K562 (cell line): ENCODE measurements around the gene TMC8. TPM values are rescaled to one million over a fixed set of nuclear protein-coding genes. Genes with fewer than 3 reads are reported as not detected.
A peak's percentile ranks its signal among the peaks of the same experiment; 100 is the strongest.

Experiments used
- ESRRA ChIP-seq: fragments of 450-650 bp; IDR thresholded peaks from 2 replicates; pipeline ENCODE4 v1.6.1; 2014; ENCODE audit warnings: low read depth, mild to moderate bottlenecking, moderate library complexity, borderline replicate concordance
- GTF2E2 ChIP-seq: fragments of 200-800 bp; sonication (Bioruptor generic); IDR thresholded peaks from 2 replicates; pipeline ENCODE4 v1.6.1; 2016; ENCODE audit warnings: missing genetic modification characterization, missing compliant biosample characterization
- JUND ChIP-seq, 2 experiments: IDR thresholded peaks; 2 replicates in 1 of 2; 3 replicates in 1 of 2; pipeline ENCODE4 v1.6.1; 2011; ENCODE audit warnings: borderline replicate concordance in 2 of 2, low read depth in 2 of 2, low read length in 2 of 2, improper control_type of control experiment in 1 of 2, missing biosample characterization in 1 of 2, missing genetic modification characterization in 1 of 2, missing genetic modification reagents in 1 of 2
- PRMT5 ChIP-seq: sonication (generic); formaldehyde crosslinking; IDR thresholded peaks from 2 replicates; pipeline ENCODE4 v1.5.0; 2020; ENCODE audit warnings: missing genetic modification reagents
- RBM14 ChIP-seq: fragments of 200-400 bp; formaldehyde crosslinking; IDR thresholded peaks from 2 replicates; pipeline ENCODE4 v1.6.1; 2018; ENCODE audit warnings: low read depth, mild to moderate bottlenecking, low read length, moderate library complexity, borderline replicate concordance; ENCODE audit not compliant: insufficient read depth
- SMARCB1 ChIP-seq: IDR thresholded peaks from 2 replicates; pipeline ENCODE4 v1.6.1; 2011; ENCODE audit warnings: improper control_type of control experiment, low read depth; ENCODE audit not compliant: insufficient read length
- ZC3H4 ChIP-seq: sonication (generic); formaldehyde crosslinking; IDR thresholded peaks from 2 replicates; pipeline ENCODE4 v1.9.0; 2021; ENCODE audit warnings: missing genetic modification reagents, borderline replicate concordance
- ZEB2 ChIP-seq: fragments of 450-650 bp; IDR thresholded peaks from 2 replicates; pipeline ENCODE4 v1.6.1; 2016
- ZNF24 ChIP-seq: fragments of 450-650 bp; IDR thresholded peaks from 2 replicates; pipeline ENCODE4 v1.6.1; 2016
- ZNF263 ChIP-seq: sonication (generic); formaldehyde crosslinking; IDR thresholded peaks from 2 replicates; pipeline ENCODE4 v1.8.0; 2022; ENCODE audit warnings: mild to moderate bottlenecking, missing genetic modification reagents, borderline replicate concordance
- ZNF644 ChIP-seq: fragments of 200-800 bp; sonication (Bioruptor generic); IDR thresholded peaks from 2 replicates; pipeline ENCODE4 v1.6.1; 2016; ENCODE audit warnings: low read depth, missing genetic modification characterization, missing compliant biosample characterization
- ZNF77 ChIP-seq: fragments of 250-450 bp; sonication (Bioruptor Pico); IDR thresholded peaks from 2 replicates; pipeline ENCODE4 v1.5.0; 2020
- ZSCAN32 ChIP-seq: fragments of 450-650 bp; formaldehyde crosslinking; IDR thresholded peaks from 2 replicates; pipeline ENCODE4 v1.4.0; 2020; ENCODE audit warnings: mild to moderate bottlenecking, moderate library complexity
- polyA plus RNA-seq, 8 experiments: library from polyadenylated mRNA; depleted of rRNA in 4 of 8; stranded (reverse) in 5 of 8; unstranded in 3 of 8; fragments of >200 nt; fragmentation: Nextera tagmentation in 2 of 8; fragmentation: Illumina TruSeq in 1 of 8; extraction: Ambion mirVana in 2 of 8; extraction: Trizol in 1 of 8; gene quantifications; 2 replicates each; pipeline versions ENCODE4 v1.2.1 to v1.2.3, GENCODE V29; 2011 to 2014; ENCODE audit warnings: inconsistent platforms in 1 of 8, missing spikeins in 1 of 8
- total RNA-seq, 7 experiments: library from RNA; depleted of rRNA in 6 of 7; stranded (reverse); fragments of >200 nt in 6 of 7; fragmentation: Illumina TruSeq in 2 of 7; extraction: Trizol in 2 of 7; gene quantifications; 2 replicates each; pipeline versions ENCODE4 v1.2.1 to v1.2.3, GENCODE V29; 2011 to 2021; ENCODE audit warnings: low replicate concordance in 1 of 7
- TF ChIP-seq, protein P1 (sequence below): sonication (generic); formaldehyde crosslinking; IDR thresholded peaks from 2 replicates; pipeline ENCODE4 v1.8.1; 2023; ENCODE audit warnings: mild to moderate bottlenecking, missing genetic modification reagents, moderate library complexity
- TF ChIP-seq, protein P2 (sequence below): IDR thresholded peaks from 2 replicates; pipeline ENCODE4 v1.6.1; 2011; ENCODE audit not compliant: insufficient read length; ENCODE audit errors: extremely low read depth
- TF ChIP-seq, protein P3 (sequence below): sonication (generic); formaldehyde crosslinking; IDR thresholded peaks from 2 replicates; pipeline ENCODE4 v1.4.0; 2020; ENCODE audit warnings: mild to moderate bottlenecking, missing genetic modification reagents
- TF ChIP-seq, protein P4 (sequence below): IDR thresholded peaks from 2 replicates; pipeline ENCODE4 v1.6.1; 2014; ENCODE audit warnings: antibody characterized with exemption
- TF ChIP-seq, protein P5 (sequence below): fragments of 250-450 bp; sonication (Bioruptor Pico); IDR thresholded peaks from 2 replicates; pipeline ENCODE4 v1.4.0; 2020; ENCODE audit warnings: borderline replicate concordance

TMC8 gene
- total and polyA plus RNA-seq, 9 of the 15 experiments (the other 6 are each of a cell fraction or from before 2014, with no cell fraction given), result 0.13 to 10.9 (median 2.8) TPM

DNA sequence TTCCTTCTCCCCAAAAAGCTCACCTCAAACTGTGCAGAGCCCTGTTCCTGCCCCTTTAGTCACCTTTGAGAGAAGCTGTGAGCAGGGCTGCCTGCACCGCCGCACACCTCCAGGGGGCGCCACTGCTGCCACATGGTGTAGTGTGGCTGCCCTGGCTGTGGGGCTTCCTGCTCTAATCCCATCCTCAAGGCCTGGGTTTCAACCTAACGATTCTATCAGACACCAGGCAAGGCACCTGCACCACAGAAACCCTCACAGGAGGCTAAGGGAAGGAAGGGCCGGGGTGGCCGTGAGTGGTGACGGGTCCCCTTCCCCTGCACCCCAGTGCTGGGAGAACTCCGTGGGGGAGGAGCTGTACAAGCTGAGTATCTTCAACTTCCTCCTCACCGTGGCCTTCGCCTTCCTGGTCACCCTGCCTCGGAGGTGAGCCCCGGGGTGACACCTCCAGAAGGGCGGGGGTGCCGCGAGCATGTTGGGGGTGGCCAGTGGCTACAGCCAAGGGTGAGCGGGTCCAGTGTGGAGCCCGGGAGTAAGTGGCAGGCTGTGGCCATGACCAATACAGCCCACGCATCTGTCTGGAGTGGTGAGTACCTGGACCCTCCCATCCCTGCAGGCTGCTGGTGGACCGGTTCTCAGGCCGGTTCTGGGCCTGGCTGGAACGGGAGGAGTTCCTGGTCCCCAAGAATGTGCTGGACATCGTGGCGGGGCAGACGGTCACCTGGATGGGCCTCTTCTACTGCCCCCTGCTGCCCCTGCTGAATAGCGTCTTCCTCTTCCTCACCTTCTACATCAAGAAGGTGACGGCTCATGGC, 7.0 kb downstream of the TMC8 start (continued):
- TF ChIP-seq, protein P1, sequence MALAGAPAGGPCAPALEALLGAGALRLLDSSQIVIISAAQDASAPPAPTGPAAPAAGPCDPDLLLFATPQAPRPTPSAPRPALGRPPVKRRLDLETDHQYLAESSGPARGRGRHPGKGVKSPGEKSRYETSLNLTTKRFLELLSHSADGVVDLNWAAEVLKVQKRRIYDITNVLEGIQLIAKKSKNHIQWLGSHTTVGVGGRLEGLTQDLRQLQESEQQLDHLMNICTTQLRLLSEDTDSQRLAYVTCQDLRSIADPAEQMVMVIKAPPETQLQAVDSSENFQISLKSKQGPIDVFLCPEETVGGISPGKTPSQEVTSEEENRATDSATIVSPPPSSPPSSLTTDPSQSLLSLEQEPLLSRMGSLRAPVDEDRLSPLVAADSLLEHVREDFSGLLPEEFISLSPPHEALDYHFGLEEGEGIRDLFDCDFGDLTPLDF (CRISPR knock-in tag), result no peak
- TF ChIP-seq ESRRA (peak; percentile 25), ZEB2 (peak; percentile 96), ZNF644 (no peak), ZNF24 (peak; percentile 80; the same call in 1 of the 2 replicates), ZNF263 (CRISPR knock-in tag) (no peak; the same call in 1 of the 2 replicates), SMARCB1 (no peak), PRMT5 (no peak), ZSCAN32 (CRISPR knock-in tag) (no peak), GTF2E2 (tag) (no peak), JUND (IDR thresholded peaks at IDR 0.05; ENCODE audit: borderline replicate concordance, low read depth, low read length) (peak; percentile 28; the same call in 1 of the 2 replicates), JUND (tag; IDR thresholded peaks at IDR 0.05; ENCODE audit: borderline replicate concordance, low read depth, low read length) (no peak; the same call in 2 of the 3 replicates), ZC3H4 (CRISPR knock-in tag) (no peak), RBM14 (no peak), ZNF77 (no peak)
- TF ChIP-seq, protein P2, sequence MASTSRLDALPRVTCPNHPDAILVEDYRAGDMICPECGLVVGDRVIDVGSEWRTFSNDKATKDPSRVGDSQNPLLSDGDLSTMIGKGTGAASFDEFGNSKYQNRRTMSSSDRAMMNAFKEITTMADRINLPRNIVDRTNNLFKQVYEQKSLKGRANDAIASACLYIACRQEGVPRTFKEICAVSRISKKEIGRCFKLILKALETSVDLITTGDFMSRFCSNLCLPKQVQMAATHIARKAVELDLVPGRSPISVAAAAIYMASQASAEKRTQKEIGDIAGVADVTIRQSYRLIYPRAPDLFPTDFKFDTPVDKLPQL, result no peak
- TF ChIP-seq, protein P3, sequence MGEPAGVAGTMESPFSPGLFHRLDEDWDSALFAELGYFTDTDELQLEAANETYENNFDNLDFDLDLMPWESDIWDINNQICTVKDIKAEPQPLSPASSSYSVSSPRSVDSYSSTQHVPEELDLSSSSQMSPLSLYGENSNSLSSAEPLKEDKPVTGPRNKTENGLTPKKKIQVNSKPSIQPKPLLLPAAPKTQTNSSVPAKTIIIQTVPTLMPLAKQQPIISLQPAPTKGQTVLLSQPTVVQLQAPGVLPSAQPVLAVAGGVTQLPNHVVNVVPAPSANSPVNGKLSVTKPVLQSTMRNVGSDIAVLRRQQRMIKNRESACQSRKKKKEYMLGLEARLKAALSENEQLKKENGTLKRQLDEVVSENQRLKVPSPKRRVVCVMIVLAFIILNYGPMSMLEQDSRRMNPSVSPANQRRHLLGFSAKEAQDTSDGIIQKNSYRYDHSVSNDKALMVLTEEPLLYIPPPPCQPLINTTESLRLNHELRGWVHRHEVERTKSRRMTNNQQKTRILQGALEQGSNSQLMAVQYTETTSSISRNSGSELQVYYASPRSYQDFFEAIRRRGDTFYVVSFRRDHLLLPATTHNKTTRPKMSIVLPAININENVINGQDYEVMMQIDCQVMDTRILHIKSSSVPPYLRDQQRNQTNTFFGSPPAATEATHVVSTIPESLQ (CRISPR knock-in tag), result peak; percentile 70; the same call in 1 of the 2 replicates
- TF ChIP-seq, protein P4, sequence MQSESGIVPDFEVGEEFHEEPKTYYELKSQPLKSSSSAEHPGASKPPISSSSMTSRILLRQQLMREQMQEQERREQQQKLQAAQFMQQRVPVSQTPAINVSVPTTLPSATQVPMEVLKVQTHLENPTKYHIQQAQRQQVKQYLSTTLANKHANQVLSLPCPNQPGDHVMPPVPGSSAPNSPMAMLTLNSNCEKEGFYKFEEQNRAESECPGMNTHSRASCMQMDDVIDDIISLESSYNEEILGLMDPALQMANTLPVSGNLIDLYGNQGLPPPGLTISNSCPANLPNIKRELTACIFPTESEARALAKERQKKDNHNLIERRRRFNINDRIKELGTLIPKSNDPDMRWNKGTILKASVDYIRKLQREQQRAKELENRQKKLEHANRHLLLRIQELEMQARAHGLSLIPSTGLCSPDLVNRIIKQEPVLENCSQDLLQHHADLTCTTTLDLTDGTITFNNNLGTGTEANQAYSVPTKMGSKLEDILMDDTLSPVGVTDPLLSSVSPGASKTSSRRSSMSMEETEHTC, result no peak
- TF ChIP-seq, protein P5, sequence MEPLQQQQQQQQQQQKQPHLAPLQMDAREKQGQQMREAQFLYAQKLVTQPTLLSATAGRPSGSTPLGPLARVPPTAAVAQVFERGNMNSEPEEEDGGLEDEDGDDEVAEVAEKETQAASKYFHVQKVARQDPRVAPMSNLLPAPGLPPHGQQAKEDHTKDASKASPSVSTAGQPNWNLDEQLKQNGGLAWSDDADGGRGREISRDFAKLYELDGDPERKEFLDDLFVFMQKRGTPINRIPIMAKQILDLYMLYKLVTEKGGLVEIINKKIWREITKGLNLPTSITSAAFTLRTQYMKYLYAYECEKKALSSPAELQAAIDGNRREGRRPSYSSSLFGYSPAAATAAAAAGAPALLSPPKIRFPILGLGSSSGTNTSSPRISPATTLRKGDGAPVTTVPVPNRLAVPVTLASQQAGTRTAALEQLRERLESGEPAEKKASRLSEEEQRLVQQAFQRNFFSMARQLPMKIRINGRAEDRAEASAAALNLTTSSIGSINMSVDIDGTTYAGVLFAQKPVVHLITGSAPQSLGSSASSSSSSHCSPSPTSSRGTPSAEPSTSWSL, result no peak
